Natural killer cell (primary cell): Measurements from ENCODE around the gene CDK17. TPM values are rescaled to one million over a fixed set of nuclear protein-coding genes. Genes with fewer than 3 reads are reported as not detected.

Experiments
- ATAC-seq, 3 donors: fragments of 150-1000 bp in 2 of 3; fragments of 200-7000 bp in 1 of 3; cut with Tn5 transposase; 1 replicate in 1 of 3; 2 replicates in 2 of 3; pipeline ENCODE4 v1.10.0; 2021; ENCODE audit warnings: mild to moderate bottlenecking in 2 of 3, moderate library complexity in 2 of 3
- DNase-seq, 2 donors: peaks; one replicate each; pipeline versions ENCODE4 v3.0.0 to v3.0.0-alpha.2; 2013 to 2021; ENCODE audit warnings: mixed read lengths in 1 of 2
- H3K27ac ChIP-seq: one replicate; pipeline ENCODE4 v1.5.1; 2013; ENCODE audit warnings: mild to moderate bottlenecking, low read length
- H3K27me3 ChIP-seq: one replicate; pipeline ENCODE4 v1.6.1; 2013; ENCODE audit warnings: low read length; ENCODE audit not compliant: control insufficient read depth, insufficient read depth
- H3K36me3 ChIP-seq: one replicate; pipeline ENCODE4 v1.6.1; 2013; ENCODE audit warnings: low read length; ENCODE audit not compliant: control insufficient read depth, insufficient read depth
- H3K4me1 ChIP-seq: one replicate; pipeline ENCODE4 v1.6.1; 2013; ENCODE audit warnings: low read length; ENCODE audit not compliant: control insufficient read depth, insufficient read depth
- H3K4me3 ChIP-seq: one replicate; pipeline ENCODE4 v1.5.1; 2013; ENCODE audit warnings: low read length
- H3K9me3 ChIP-seq: one replicate; pipeline ENCODE4 v1.6.1; 2013; ENCODE audit warnings: low read length; ENCODE audit not compliant: control insufficient read depth, insufficient read depth
- H3K27ac Mint-ChIP-seq, 2 donors: one replicate each; pipeline ENCODE4 v1.8.0; 2022; ENCODE audit warnings: mild to moderate bottlenecking in 2 of 2, mixed read lengths in 2 of 2, moderate library complexity in 1 of 2
- H3K27me3 Mint-ChIP-seq, 2 donors: one replicate each; pipeline ENCODE4 v1.8.0; 2022; ENCODE audit warnings: low read depth in 2 of 2, mixed read lengths in 2 of 2
- H3K36me3 Mint-ChIP-seq: one replicate; pipeline ENCODE4 v1.8.0; 2022; ENCODE audit warnings: mixed read lengths
- H3K4me1 Mint-ChIP-seq, 2 donors: one replicate each; pipeline ENCODE4 v1.8.0; 2022; ENCODE audit warnings: mixed read lengths in 2 of 2
- H3K4me3 Mint-ChIP-seq: one replicate; pipeline ENCODE4 v1.8.0; 2022; ENCODE audit warnings: mild to moderate bottlenecking, moderate library complexity, mixed read lengths
- H3K9me3 Mint-ChIP-seq, 2 donors: one replicate each; pipeline ENCODE4 v1.8.0; 2022; ENCODE audit warnings: mixed read lengths in 2 of 2
- WGBS: methylation state at CpG from one replicate; pipeline ENCODE4 v1.1.7; 2013; ENCODE audit warnings: missing lambda C conversion rate; ENCODE audit not compliant: insufficient coverage; 5-methylcytosine and 5-hydroxymethylcytosine counted together
- intact Hi-C: fragments of 100-400 bp; cut with micrococcal nuclease; formaldehyde crosslinking; loops from one replicate; pipeline ENCODE4 v1.14.2; 2022
- total RNA-seq, 4 donors: library from RNA; stranded (reverse); fragments of 120-200 nt in 1 of 4; gene quantifications; one replicate each; pipeline versions ENCODE4 v1.2.3 to v1.2.4, GENCODE V29; 2013 to 2022
- TF ChIP-seq, protein P1 (sequence below): fragments of 200-600 bp; IDR thresholded peaks from one replicate; pipeline ENCODE4 v1.8.0; 2022; ENCODE audit warnings: antibody characterized with exemption

CDK17 gene
- total RNA-seq, 3 donors from 2014 or later (not counting 1 experiment from before 2014, with no cell fraction given), result 199 to 234 (median 232) TPM

DNA sequence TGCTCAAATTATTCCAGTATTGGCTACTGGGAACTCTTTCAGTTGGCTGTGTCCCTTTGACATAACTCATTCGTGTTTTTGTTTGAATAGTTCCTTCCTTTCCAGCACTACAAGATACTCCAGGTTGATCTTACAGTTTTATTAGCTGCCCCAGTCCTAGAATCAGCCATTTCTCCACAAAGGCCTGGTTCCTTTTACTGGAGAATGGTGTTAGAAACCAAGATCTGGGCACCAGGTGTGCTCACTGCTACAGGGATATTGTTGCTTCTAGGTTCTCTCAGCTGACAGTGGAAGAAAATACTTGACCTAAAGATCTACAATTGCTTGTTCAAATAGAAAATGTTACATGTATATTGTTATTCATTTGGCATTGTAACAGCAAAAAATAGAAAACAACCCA lies 21.9 kb downstream of the CDK17 start:
- H3K27me3 ChIP-seq, result no peaks in the 10 kb centered on the region
- Mint-ChIP-seq H3K27me3 (no peaks in the 10 kb centered on the region), H3K36me3 (no peaks in the 10 kb centered on the region), H3K4me1 (peaks cover 72 to 76% of the 10 kb centered on the region in 2 donors), H3K9me3 (no peaks in the 10 kb centered on the region), H3K4me3 (peak overlapping the region; percentile 90), H3K27ac (peak overlapping the region; percentile 90)
- H3K4me3 ChIP-seq, result no peak overlapping the region
- H3K9me3 ChIP-seq, result no peaks in the 10 kb centered on the region
- H3K27ac ChIP-seq, result peak overlapping the region; percentile 76
- H3K36me3 ChIP-seq, result no peaks in the 10 kb centered on the region
- ATAC-seq, result no peak
- WGBS, result 33% methylated on average over 1 of the region's 1 CpG
- TF ChIP-seq, protein P1, sequence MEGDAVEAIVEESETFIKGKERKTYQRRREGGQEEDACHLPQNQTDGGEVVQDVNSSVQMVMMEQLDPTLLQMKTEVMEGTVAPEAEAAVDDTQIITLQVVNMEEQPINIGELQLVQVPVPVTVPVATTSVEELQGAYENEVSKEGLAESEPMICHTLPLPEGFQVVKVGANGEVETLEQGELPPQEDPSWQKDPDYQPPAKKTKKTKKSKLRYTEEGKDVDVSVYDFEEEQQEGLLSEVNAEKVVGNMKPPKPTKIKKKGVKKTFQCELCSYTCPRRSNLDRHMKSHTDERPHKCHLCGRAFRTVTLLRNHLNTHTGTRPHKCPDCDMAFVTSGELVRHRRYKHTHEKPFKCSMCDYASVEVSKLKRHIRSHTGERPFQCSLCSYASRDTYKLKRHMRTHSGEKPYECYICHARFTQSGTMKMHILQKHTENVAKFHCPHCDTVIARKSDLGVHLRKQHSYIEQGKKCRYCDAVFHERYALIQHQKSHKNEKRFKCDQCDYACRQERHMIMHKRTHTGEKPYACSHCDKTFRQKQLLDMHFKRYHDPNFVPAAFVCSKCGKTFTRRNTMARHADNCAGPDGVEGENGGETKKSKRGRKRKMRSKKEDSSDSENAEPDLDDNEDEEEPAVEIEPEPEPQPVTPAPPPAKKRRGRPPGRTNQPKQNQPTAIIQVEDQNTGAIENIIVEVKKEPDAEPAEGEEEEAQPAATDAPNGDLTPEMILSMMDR, result no peak
- DNase-seq, result peak in 1 of 2 donors; percentile 15
- intact Hi-C loops, result loop anchor here (1.0 kb wide), 1 partner anchor 21 kb away; no protein-coding TSS in a partner anchor
- peaks cover 35% of the 10 kb centered on the region for H3K4me1 ChIP-seq

DNA sequence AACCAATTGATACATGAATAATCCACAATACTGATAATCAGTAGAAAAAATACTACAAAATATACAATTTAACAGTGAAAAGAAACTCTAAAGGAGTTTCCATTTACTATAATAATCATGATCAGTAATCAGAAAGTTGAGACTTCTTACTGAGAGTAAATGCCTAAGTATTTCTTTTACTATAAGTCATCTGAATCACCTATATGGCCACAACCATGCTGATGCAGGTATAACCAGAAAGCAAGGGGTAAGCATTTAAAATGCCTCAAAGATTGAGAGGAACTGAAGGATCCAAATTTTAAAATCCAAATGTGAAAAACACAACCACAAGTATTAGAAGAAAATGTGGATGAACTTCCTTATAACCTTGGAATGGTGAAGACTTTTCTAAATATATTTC lies 23.4 kb downstream of the CDK17 start:
- Mint-ChIP-seq H3K27ac (peak overlapping the region; percentile 90), H3K36me3 (no peaks in the 10 kb centered on the region), H3K4me1 (peaks cover 72 to 76% of the 10 kb centered on the region in 2 donors), H3K27me3 (no peaks in the 10 kb centered on the region), H3K4me3 (peak overlapping the region; percentile 90), H3K9me3 (no peaks in the 10 kb centered on the region)
- ATAC-seq (no peak), DNase-seq (no peak)
- H3K4me1 ChIP-seq, result peaks cover 37% of the 10 kb centered on the region
- intact Hi-C loops, result no loop called here
- H3K9me3 ChIP-seq, result no peaks in the 10 kb centered on the region
- no peaks in the 10 kb centered on the region for H3K36me3 ChIP-seq
- H3K27me3 ChIP-seq, result no peaks in the 10 kb centered on the region
- peak overlapping the region; percentile 40 for H3K27ac ChIP-seq
- H3K4me3 ChIP-seq, result no peak overlapping the region
- TF ChIP-seq, protein P1, result no peak

DNA sequence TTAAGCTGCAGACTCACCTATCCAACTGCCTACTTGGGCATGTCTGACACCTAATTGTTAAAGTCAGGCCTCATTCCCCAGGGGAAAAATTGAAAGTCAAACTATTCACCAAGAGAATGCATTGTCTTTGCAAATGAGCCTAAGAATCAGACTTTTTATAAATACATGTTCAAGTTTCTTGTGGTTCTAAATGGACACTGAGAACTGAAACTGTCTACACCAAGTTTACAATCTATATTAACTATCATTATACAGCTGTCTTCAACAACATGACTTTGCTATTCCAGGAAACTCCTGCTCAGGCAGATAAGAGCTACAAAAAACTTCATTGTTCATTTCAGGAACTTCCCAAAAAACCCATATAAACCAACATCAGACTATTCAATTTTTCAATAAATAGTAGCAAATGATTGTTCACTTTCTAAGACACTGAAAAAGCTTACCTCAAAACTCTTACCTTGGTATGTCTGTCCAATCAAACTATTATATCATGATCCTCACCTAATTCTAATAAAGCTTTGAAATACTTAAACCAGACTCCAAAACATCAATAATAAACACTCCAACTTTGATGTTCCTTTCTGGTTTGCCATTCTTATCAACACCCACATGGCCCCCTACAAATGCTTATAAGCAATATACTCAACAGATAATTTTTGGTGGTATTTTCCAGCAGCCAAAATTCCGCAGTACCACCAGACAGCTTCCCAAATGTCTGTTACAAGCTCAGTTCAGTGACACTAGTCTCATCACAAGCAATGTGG lies 24.2 kb downstream of the CDK17 start:
- H3K27me3 Mint-ChIP-seq, result no peaks in the 10 kb centered on the region
- no peaks in the 10 kb centered on the region for H3K9me3 Mint-ChIP-seq
- TF ChIP-seq, protein P1, result no peak
- H3K36me3 Mint-ChIP-seq, result no peaks in the 10 kb centered on the region
- Histone ChIP-seq H3K4me1 (peaks cover 37% of the 10 kb centered on the region), H3K27ac (peak overlapping the region; percentile 40), H3K36me3 (no peaks in the 10 kb centered on the region), H3K4me3 (no peak overlapping the region), H3K9me3 (no peaks in the 10 kb centered on the region), H3K27me3 (no peaks in the 10 kb centered on the region)
- H3K4me3 Mint-ChIP-seq, result peak overlapping the region; percentile 90
- H3K4me1 Mint-ChIP-seq, result peaks cover 76 to 79% of the 10 kb centered on the region in 2 donors
- H3K27ac Mint-ChIP-seq, result peak overlapping the region; percentile 90
- ATAC-seq (no peak), DNase-seq (no peak)
- WGBS, result 100% methylated on average over 1 of the region's 1 CpG
- intact Hi-C loops, result no loop called here

DNA sequence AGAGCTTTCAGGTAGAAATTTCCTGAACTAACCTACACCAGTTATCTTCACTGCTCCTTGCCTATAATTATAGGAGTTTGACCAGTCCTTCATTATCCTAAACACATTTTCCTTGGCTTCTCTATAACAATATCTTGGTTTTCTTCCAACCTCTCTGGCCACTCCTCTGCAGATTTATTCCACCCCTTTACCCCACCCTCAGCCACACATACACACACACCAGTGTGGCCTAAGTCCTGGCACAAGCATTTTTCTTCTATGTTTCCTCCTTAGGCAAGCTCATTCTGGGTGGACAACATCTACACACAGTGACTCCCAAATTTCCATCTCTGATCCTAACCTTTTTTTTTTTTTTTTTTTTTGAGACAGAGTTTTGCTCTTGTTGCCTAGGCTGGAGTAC lies 25.1 kb downstream of the CDK17 start:
- TF ChIP-seq, protein P1, result no peak
- no peaks in the 10 kb centered on the region for H3K9me3 ChIP-seq
- no peaks in the 10 kb centered on the region for H3K36me3 ChIP-seq
- Mint-ChIP-seq H3K9me3 (no peaks in the 10 kb centered on the region), H3K27me3 (no peaks in the 10 kb centered on the region), H3K4me1 (peaks cover 74 to 78% of the 10 kb centered on the region in 2 donors), H3K4me3 (peak overlapping the region; percentile 90), H3K36me3 (no peaks in the 10 kb centered on the region), H3K27ac (peak overlapping the region; percentile 90)
- no peaks in the 10 kb centered on the region for H3K27me3 ChIP-seq
- ATAC-seq (no peak), DNase-seq (no peak)
- H3K27ac ChIP-seq, result no peak overlapping the region
- intact Hi-C loops, result no loop called here
- no peak overlapping the region for H3K4me3 ChIP-seq
- peaks cover 33% of the 10 kb centered on the region for H3K4me1 ChIP-seq
